ENCODE measurements around the gene KCNQ1. TPM values are rescaled to one million over a fixed set of nuclear protein-coding genes. Genes with fewer than 3 reads are reported as not detected.

The KCNQ1 gene
- total RNA-seq, 1 donor from 2014 or later = 6.4 TPM

DNA sequence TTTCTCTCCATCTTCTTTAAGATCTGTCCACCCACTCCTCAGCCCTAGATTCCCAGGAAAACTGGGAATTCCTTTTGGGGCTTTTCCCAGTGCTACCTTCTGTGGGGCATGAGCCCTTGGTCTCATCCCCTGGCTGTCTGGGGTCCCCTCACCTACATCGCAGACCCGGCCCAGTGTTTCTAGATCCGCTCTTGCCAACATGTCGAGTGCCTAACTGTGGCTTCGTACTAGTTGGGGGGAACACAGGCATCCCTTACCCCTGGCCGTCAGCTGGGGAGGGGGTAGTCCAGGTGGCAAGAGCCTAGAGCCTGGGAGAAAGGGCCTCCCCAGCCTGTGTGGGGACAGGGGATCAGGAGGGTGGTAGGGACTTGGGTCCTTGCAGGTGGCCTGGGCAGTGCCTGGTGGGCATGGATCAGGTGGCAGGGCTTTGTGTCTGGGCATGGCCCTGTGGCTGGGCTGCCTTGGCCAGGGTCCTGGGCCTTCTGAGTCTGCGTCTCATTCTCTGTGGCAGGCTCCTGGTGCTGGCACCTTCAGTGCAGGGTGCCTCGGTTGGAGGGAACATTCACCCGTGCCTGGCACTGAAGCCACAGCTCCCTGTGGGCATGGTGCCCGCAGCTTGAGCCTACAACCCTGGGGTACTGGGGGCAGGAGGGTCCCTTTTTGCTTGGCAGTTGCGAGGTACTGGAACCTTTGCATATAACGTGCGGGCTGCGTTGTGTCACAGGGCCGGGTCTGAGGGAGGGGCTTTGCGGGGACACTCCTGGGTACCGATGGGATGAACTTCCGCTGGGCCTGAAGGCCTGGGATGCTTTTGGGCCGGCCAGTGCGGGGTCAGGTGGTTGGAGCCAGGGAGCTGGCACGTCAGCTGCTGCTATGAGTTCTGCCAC is 4.1 kb downstream of the KCNQ1 start:
- H3K9me3 Mint-ChIP-seq = no peaks in the 10 kb centered on the region
- no peak for DNase-seq
- H3K4me3 Mint-ChIP-seq = peak overlapping the region; percentile 23
- peaks cover 13% of the 10 kb centered on the region for H3K4me1 Mint-ChIP-seq
- H3K27ac Mint-ChIP-seq = no peak overlapping the region
- intact Hi-C loops (cut with micrococcal nuclease) = no loop called here
- peaks cover 2% of the 10 kb centered on the region for H3K27me3 Mint-ChIP-seq
- H3K36me3 Mint-ChIP-seq (ENCODE audit: low read depth) = no peaks in the 10 kb centered on the region

GRCh38 chr11:2449548-2450320 is 4.9 kb downstream of the KCNQ1 start:
- H3K27me3 Mint-ChIP-seq = peaks cover 5% of the 10 kb centered on the region
- peaks cover 2% of the 10 kb centered on the region for H3K36me3 Mint-ChIP-seq (ENCODE audit: low read depth)
- intact Hi-C loops (cut with micrococcal nuclease) = no loop called here
- no peak overlapping the region for H3K27ac Mint-ChIP-seq
- H3K4me1 Mint-ChIP-seq = peaks cover 13% of the 10 kb centered on the region
- H3K9me3 Mint-ChIP-seq = no peaks in the 10 kb centered on the region
- no peak overlapping the region for H3K4me3 Mint-ChIP-seq
- DNase-seq = no peak

GRCh38 chr11:2450321-2451041 is 5.7 kb downstream of the KCNQ1 start:
- H3K4me3 Mint-ChIP-seq = no peak overlapping the region
- no peak for DNase-seq
- peaks cover 2% of the 10 kb centered on the region for H3K36me3 Mint-ChIP-seq (ENCODE audit: low read depth)
- peaks cover 2% of the 10 kb centered on the region for H3K27me3 Mint-ChIP-seq
- peaks cover 11% of the 10 kb centered on the region for H3K4me1 Mint-ChIP-seq
- no peak overlapping the region for H3K27ac Mint-ChIP-seq
- H3K9me3 Mint-ChIP-seq = no peaks in the 10 kb centered on the region
- intact Hi-C loops (cut with micrococcal nuclease) = no loop called here

DNA sequence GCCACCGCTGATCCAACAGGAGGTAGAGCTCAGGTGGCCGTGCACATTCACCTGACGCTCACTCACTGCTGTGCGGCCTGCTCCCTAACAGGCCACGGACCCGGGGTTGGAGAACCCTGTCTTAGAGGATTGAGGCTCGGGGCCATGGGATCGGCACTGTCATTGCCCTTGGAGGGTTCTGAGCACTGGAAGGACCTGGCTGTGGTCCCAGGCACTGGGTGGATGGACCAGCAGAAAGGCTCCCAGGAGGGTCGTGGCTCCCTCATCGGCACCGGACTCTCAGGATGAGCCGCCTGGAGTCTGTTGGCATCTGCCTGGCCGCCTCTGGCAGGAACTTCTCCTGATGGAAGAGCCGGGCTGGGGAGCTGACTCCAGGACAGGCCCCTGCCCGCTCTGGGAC is 6.5 kb downstream of the KCNQ1 start:
- no peak for DNase-seq
- Mint-ChIP-seq H3K36me3 (ENCODE audit: low read depth) (peaks cover 2% of the 10 kb centered on the region), H3K4me1 (peaks cover 9% of the 10 kb centered on the region), H3K4me3 (no peak overlapping the region), H3K9me3 (no peaks in the 10 kb centered on the region), H3K27me3 (peaks cover 2% of the 10 kb centered on the region), H3K27ac (no peak overlapping the region)
- intact Hi-C loops (cut with micrococcal nuclease) = no loop called here

DNA sequence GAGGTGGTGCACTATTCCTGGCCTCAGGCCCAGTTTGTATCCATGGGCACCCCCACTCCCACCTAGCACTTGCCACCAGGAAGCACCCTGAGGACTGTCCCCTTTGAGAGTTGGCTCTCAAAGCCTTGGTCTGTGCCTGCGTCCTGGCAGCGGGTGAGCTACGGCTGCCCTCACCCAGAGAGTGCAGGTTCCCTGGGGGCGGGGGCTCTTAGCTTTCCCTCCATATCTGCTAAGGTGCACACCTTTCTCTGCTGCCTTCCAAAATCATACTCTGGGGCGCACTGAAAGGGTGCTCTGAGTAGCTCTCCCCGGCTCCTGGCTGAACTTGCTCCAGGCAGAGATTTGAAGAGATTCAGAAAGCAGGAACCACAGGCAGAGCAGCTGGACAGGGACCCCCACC is 7.1 kb downstream of the KCNQ1 start:
- intact Hi-C loops (cut with micrococcal nuclease) = no loop called here
- H3K27ac Mint-ChIP-seq = no peak overlapping the region

DNA sequence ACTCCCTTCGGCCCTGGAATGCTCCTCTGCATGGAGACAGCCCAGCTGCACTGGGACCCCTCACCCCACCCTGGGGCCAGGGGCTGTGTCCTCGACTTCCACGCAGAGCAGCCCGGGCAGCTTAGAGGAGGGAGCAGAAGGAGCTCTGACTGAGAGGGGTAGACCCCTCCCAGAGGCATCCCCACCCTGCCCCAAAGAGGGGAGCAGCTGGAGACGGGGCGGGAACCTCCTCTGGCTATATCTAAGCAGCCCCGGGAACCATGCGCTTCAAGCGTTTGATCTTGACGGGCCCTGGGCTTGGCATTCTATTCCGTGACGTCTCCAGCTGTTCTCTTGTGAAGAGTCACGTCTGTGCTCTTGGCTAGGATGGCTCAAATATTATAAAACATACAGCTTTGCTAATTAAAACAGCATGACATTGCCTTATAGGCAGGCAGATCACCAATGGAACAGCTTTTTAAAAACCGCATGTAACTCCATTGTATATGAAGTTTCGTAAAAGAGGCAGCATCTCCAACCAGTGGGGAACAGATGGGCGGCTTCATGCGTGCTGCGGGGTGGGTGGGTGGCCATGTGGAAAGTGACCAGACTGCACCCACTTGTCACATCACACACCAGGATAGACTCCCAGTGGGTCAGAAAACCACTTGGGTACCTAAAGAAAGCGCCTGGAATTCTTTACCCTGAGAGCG is 7.7 kb downstream of the KCNQ1 start:
- Mint-ChIP-seq H3K4me3 (no peak overlapping the region), H3K27ac (no peak overlapping the region), H3K9me3 (no peaks in the 10 kb centered on the region), H3K36me3 (ENCODE audit: low read depth) (peaks cover 2% of the 10 kb centered on the region), H3K4me1 (peaks cover 2% of the 10 kb centered on the region), H3K27me3 (peaks cover 2% of the 10 kb centered on the region)
- intact Hi-C loops (cut with micrococcal nuclease) = no loop called here
- no peak for DNase-seq

More for the DNA sequence above, 7.1 kb downstream of the KCNQ1 start:
- no peak for DNase-seq
- Mint-ChIP-seq H3K4me1 (peaks cover 8% of the 10 kb centered on the region), H3K4me3 (no peak overlapping the region), H3K27me3 (peaks cover 2% of the 10 kb centered on the region), H3K9me3 (no peaks in the 10 kb centered on the region), H3K36me3 (ENCODE audit: low read depth) (peaks cover 2% of the 10 kb centered on the region)

DNA sequence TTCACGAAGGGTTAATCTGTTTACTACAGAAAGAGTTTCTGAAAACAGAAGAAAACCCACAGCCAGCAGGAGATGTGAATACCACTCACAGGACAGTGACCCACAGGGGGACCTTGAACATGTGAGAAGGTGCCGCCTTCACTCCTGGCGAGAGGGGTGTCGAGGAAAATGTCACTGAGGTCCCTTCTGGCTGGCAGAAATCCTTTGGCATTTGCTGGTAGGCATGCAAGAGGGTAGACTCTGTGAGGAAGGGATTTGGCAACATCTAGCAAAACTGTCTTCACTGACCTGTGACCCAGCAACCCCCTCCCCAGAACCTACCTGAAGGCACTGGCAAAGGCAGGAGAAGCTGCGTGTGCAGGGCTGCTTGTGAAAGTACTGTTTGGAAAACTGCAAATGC is 8.6 kb downstream of the KCNQ1 start:
- H3K36me3 Mint-ChIP-seq (ENCODE audit: low read depth) = peaks cover 2% of the 10 kb centered on the region
- no peaks in the 10 kb centered on the region for H3K4me1 Mint-ChIP-seq
- intact Hi-C loops (cut with micrococcal nuclease) = no loop called here
- peaks cover 2% of the 10 kb centered on the region for H3K27me3 Mint-ChIP-seq
- H3K4me3 Mint-ChIP-seq = no peak overlapping the region
- DNase-seq = no peak
- no peak overlapping the region for H3K27ac Mint-ChIP-seq
- H3K9me3 Mint-ChIP-seq = no peaks in the 10 kb centered on the region

DNA sequence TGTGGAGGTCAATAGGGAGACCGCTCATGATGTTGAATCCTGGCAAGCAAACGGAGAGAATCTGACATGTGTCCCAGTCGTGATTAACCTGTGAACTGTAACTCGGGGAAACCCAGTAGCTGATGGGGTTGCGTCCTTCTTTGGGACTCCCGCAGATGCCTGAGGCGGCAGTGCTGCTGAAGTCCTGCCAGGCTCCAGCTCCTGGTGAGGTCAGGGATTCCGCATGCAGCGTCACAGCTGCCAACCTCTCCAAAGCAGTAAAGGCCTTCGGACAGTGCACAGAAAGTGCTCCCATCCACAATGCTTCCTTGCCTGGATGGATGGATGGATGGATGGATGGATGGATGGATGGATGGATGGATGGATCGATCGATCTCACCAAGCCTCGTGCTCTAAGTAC is 13.5 kb downstream of the KCNQ1 start:
- DNase-seq = no peak
- intact Hi-C loops (cut with micrococcal nuclease) = no loop called here
- no peak overlapping the region for H3K4me3 Mint-ChIP-seq
- H3K36me3 Mint-ChIP-seq (ENCODE audit: low read depth) = peaks cover 2% of the 10 kb centered on the region
- H3K9me3 Mint-ChIP-seq = no peaks in the 10 kb centered on the region
- H3K4me1 Mint-ChIP-seq = no peaks in the 10 kb centered on the region
- H3K27me3 Mint-ChIP-seq = peaks cover 2% of the 10 kb centered on the region
- no peak overlapping the region for H3K27ac Mint-ChIP-seq

DNA sequence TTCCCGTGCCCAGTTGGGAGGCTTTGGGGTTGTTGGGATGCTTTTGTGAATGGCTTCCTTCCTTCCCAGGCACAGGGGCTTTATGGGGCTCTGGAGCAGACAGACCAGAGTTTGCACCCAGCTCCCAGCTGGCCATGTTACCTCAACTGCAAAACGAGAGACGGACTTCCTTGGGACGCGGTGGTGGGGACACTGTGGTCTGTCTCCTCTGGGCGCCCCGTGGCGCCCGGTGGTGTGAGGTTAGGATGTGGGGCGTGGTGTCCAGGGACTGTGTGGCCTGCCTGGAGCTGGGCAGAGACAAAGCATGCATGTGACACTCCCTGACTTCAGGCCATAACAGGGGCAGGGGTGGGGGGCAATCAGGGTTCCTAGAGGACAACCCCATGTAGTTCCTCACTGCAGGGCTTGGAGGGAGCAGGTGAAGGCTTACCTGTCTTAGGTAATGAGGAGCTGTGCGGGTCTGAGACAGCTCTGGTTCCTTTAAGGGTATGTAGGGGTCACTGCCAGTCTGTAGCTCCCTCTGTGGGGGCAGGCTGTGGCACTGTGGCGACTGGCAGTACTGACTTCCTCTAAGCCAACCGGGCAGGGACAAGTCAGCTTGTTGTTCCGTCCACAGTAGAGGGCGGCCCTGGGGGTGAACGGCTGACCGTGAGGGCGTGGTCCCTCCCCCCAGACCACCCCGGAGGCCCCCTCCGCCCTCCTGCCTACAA is 14.4 kb downstream of the KCNQ1 start:
- Mint-ChIP-seq H3K4me1 (no peaks in the 10 kb centered on the region), H3K4me3 (no peak overlapping the region), H3K27ac (no peak overlapping the region), H3K36me3 (ENCODE audit: low read depth) (peaks cover 2% of the 10 kb centered on the region), H3K9me3 (no peaks in the 10 kb centered on the region), H3K27me3 (peaks cover 2% of the 10 kb centered on the region)
- no peak for DNase-seq
- intact Hi-C loops (cut with micrococcal nuclease) = no loop called here

GRCh38 chr11:2459796-2460531 is 15.2 kb downstream of the KCNQ1 start:
- no peaks in the 10 kb centered on the region for H3K36me3 Mint-ChIP-seq (ENCODE audit: low read depth)
- no peak overlapping the region for H3K4me3 Mint-ChIP-seq
- no peaks in the 10 kb centered on the region for H3K9me3 Mint-ChIP-seq
- no peaks in the 10 kb centered on the region for H3K4me1 Mint-ChIP-seq
- intact Hi-C loops (cut with micrococcal nuclease) = no loop called here
- no peaks in the 10 kb centered on the region for H3K27me3 Mint-ChIP-seq
- H3K27ac Mint-ChIP-seq = no peak overlapping the region
- no peak for DNase-seq

DNA sequence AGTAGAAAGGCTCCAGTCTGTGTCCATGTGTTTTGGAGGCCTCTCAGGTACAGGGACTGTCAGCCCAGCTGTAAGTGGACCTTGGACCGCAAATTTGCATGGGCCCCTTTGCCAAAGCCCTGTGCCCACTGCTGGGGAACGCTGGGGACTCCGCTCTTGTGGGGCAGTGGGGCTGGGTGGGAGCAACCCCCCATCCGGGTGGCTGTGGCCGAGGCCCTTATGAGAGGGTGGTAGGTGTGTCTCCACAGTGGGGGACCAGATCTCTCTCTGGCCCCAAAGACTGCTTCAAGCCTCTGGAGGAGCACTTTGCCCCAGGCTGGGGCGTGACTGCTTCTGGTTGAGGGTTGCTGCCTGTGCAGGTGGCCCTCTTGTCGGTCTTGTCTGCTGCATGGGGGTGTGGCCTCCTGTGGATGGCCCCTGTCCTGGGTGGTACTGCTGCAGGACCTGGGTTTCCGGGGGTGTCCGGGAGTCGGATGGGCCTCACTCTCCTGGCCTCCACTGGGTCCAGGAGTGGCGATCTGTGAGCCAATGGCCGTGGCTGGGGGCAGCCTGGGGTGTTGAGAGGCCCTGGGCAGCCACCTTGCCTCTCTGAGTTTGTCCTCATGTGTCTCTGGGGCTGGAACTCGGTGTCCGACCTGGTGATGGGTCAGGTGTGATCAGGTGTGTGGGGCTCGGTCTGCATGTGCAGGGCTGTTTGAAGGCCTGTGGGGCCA is 15.9 kb downstream of the KCNQ1 start:
- Mint-ChIP-seq H3K4me3 (no peak overlapping the region), H3K4me1 (no peaks in the 10 kb centered on the region), H3K9me3 (no peaks in the 10 kb centered on the region), H3K36me3 (ENCODE audit: low read depth) (no peaks in the 10 kb centered on the region), H3K27ac (no peak overlapping the region), H3K27me3 (no peaks in the 10 kb centered on the region)
- intact Hi-C loops (cut with micrococcal nuclease) = no loop called here
- DNase-seq = no peak

DNA sequence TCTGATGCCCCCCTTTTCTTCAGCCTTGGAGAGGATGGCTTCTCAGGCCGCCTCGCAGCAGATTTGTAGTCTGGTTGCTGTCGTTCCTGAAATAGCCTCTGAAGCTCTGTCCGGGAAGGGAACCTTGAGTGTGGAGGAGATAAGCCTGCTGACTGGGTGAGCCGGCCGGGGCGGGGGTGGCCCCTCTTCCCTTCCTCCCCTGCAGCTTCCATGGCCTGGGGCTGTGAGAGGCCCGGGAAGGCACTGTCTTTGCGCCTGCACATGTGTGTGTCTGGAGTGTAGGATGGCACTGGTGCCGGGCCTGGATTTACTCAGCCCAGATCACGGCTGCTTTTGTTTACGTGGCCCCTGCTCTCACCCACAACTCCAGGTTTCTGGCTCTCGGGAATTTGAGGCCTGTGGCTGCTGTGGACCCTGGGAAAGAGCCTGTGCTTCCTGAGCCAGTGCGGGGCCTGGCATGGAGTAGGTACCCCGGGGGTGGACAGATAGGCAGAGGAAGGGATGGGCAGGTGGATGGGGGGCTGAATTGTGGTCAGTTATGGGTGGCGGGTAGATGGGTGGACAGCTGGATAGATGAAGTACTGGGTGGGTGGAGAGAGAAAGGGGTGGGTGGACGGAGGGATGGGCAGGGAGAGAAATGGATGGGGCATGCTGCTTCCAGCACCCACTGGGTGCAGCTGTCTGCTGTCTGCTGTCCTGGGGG is 16.6 kb downstream of the KCNQ1 start:
- no peak overlapping the region for H3K4me3 Mint-ChIP-seq
- peaks cover 4% of the 10 kb centered on the region for H3K4me1 Mint-ChIP-seq
- H3K36me3 Mint-ChIP-seq (ENCODE audit: low read depth) = no peaks in the 10 kb centered on the region
- H3K27me3 Mint-ChIP-seq = no peaks in the 10 kb centered on the region
- no peak overlapping the region for H3K27ac Mint-ChIP-seq
- intact Hi-C loops (cut with micrococcal nuclease) = no loop called here
- no peaks in the 10 kb centered on the region for H3K9me3 Mint-ChIP-seq
- DNase-seq = no peak
